Measurements from ENCODE around the gene HIPK2. TPM values are rescaled to one million over a fixed set of nuclear protein-coding genes. Genes with fewer than 3 reads are reported as not detected.

The HIPK2 gene
- total RNA-seq, 1 donor = 7.3 TPM

- H3K4me3 ChIP-seq (ENCODE audit: low read depth, low read length) = no peak overlapping the region
- TF ChIP-seq, protein P1, sequence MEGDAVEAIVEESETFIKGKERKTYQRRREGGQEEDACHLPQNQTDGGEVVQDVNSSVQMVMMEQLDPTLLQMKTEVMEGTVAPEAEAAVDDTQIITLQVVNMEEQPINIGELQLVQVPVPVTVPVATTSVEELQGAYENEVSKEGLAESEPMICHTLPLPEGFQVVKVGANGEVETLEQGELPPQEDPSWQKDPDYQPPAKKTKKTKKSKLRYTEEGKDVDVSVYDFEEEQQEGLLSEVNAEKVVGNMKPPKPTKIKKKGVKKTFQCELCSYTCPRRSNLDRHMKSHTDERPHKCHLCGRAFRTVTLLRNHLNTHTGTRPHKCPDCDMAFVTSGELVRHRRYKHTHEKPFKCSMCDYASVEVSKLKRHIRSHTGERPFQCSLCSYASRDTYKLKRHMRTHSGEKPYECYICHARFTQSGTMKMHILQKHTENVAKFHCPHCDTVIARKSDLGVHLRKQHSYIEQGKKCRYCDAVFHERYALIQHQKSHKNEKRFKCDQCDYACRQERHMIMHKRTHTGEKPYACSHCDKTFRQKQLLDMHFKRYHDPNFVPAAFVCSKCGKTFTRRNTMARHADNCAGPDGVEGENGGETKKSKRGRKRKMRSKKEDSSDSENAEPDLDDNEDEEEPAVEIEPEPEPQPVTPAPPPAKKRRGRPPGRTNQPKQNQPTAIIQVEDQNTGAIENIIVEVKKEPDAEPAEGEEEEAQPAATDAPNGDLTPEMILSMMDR (IDR thresholded peaks at IDR 0.05; ENCODE audit: insufficient read depth, low read depth, low read length) = no peak
- DNase-seq (ENCODE audit: low read depth) = no peak
Observed at GRCh38 chr7:139664434-139664833, 113.4 kb downstream of the HIPK2 start.

GRCh38 chr7:139663608-139664177, 114.1 kb downstream of the HIPK2 start:
- H3K4me3 ChIP-seq (ENCODE audit: low read depth, low read length) = no peak overlapping the region
- TF ChIP-seq, protein P1 (IDR thresholded peaks at IDR 0.05; ENCODE audit: insufficient read depth, low read depth, low read length) = no peak
- no peak for DNase-seq (ENCODE audit: low read depth)

DNA sequence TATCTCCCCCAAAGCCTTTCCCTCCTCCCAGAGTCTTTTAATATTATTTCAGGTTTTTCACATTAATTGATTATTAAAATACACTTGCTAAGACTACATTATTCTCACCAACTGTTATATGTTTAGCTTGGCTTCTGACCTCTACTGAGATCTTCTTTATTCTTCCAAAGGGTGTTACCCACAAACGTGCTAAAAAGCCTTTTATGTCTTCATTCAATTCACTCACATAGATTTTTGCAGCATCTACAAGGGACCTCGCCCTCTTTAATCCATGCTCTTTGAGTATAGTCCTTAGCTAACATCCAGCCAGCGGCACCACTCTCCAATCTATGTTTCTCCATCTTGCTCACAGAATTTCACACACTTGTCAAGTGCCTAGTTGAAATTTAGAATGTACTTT, 115.9 kb downstream of the HIPK2 start:
- TF ChIP-seq, protein P1 (IDR thresholded peaks at IDR 0.05; ENCODE audit: insufficient read depth, low read depth, low read length) = no peak
- no peak for DNase-seq (ENCODE audit: low read depth)
- no peak overlapping the region for H3K4me3 ChIP-seq (ENCODE audit: low read depth, low read length)

- H3K4me3 ChIP-seq (ENCODE audit: low read depth, low read length) = no peak overlapping the region
- no peak for DNase-seq (ENCODE audit: low read depth)
- TF ChIP-seq, protein P1 (IDR thresholded peaks at IDR 0.05; ENCODE audit: insufficient read depth, low read depth, low read length) = no peak
Observed at GRCh38 chr7:139661043-139661440, 116.8 kb downstream of the HIPK2 start.

DNA sequence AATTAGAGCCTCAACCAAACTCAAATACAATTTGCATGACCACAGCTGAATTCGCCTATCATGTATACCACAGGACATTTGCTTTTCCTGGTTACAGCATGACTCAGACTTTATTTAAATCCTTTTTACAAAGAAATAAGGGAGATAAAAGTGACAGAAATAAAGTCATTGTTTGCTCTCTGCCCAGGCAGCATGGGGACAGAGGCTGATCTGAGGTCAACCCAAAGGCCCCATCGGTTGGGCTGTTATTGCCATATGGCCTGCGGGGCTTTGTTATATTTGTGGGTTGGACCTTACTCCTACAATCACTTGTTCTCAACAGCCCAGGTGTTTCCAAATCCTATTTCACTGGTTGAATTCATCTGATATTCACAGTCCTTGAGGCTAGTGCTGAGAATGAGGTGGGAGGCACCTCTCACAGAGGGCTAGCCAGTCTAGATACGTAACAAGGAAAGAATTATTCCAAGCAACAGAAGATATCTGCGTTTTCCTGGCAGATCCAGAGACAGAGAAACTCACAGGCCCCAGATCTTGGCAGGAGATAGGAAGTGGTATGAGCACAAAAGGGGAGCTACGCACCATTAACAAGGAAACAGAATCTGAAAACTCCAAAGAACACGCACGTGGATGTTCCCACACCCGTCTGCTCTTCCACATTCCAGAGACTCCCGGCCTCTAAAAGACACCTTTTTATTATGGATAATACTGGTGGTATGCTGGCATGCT, 117.3 kb downstream of the HIPK2 start:
- TF ChIP-seq, protein P1 (IDR thresholded peaks at IDR 0.05; ENCODE audit: insufficient read depth, low read depth, low read length) = no peak
- no peak overlapping the region for H3K4me3 ChIP-seq (ENCODE audit: low read depth, low read length)
- DNase-seq (ENCODE audit: low read depth) = no peak

DNA sequence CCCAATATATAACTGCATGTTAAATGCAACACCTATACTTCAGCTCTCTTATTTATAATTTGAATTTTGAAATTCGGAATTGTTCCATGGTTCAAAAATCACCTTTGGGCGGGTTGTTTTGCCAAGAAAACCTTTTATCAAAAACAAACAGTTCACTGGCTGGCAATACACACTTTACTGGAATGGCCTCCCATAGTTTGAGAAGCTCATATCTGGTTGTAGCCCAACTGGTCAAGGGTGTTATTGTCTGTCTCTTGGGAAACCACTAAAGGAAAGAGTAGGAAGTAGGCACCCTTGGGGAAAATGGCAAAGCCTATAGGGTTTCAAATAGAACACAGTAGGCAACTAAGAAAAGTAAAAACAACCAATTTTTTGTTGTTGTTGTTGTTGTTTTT, 117.9 kb downstream of the HIPK2 start:
- TF ChIP-seq, protein P1 (IDR thresholded peaks at IDR 0.05; ENCODE audit: insufficient read depth, low read depth, low read length) = no peak
- no peak overlapping the region for H3K4me3 ChIP-seq (ENCODE audit: low read depth, low read length)
- no peak for DNase-seq (ENCODE audit: low read depth)

Data from fibroblast of villous mesenchyme (primary cell).